Embryonic facial prominence (tissue), 1 donor: ENCODE results near the gene KRT71.

Experiments used
- DNase-seq: peaks from one replicate; pipeline ENCODE4 v3.0.0-alpha.2; 2016; ENCODE audit errors: extremely low spot score

The KRT71 gene

GRCh38 chr12:52575948-52576347, 23.0 kb upstream of the KRT71 start:
- no peak for DNase-seq

- no peak for DNase-seq
These were observed 22.3 kb upstream of the KRT71 start for GRCh38 chr12:52575256-52575655.

- no peak for DNase-seq
These were observed 20.8 kb upstream of the KRT71 start, which contains the start of gene KRT74 for GRCh38 chr12:52573743-52574142. Gene KRT74 (minus strand): TSS chr12:52573843. CDS start chr12:52573777, 66 bp downstream.

DNA sequence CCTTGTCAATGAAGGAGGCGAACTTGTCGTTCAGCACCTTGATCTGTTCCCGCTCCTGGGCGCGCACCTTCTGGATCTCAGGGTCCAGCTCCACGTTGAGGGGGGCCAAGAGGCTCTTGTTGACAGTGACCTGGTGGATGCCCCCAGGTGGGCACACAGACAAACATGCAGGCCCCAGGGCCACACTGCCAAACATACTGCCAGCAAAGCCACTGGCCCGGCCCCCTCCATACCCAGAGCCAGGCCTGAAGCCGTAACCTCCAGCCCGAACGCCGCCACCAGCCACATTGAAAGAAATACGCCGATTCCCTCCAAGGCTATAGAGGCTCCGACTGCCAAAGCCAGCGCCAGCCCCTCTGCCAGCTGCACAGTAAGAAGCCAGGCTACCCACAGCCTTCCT, 20.4 kb upstream of the KRT71 start:
- no peak for DNase-seq

DNA sequence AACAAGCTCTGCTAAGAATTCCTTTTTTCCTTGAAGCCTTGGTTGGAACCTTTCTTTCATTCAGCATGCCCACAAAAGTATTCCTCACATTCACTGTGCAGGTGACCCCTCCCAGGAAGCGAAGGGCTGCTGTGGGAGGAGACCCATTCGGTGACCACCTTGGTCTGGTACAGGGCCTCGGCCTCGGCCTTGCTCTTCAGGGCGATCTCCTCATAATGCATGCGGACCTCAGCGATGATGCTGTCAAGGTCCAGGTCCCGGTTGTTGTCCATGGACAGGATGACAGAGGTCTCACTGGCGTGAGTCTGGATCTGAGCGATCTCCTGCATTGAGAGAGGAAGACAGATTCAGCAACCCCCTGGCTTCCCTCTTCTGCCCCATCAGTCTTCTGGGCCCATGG, 17.6 kb upstream of the KRT71 start:
- DNase-seq, result no peak

DNA sequence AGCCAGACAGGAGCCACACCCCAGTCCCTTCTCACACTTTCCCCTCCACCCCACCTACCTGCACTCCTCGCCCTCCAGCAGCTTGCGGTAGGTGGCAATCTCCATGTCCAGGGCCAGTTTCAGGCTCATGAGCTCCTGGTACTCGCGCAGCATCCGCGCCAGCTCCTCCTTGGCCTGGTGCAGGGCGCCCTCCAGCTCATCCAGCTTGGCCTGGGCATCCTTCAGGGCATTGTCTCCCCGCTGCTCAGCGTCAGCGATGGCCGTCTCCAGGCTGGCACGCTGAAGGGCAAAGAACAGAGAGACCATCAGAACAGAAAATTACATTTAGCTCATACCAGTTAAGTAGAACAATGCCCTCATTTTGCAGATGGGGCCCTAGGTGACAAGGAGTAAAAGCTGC, 15.2 kb upstream of the KRT71 start:
- no peak for DNase-seq

GRCh38 chr12:52566847-52567291, 13.9 kb upstream of the KRT71 start:
- no peak for DNase-seq

- no peak for DNase-seq
These were observed 11.6 kb upstream of the KRT71 start for GRCh38 chr12:52564582-52564981.

DNA sequence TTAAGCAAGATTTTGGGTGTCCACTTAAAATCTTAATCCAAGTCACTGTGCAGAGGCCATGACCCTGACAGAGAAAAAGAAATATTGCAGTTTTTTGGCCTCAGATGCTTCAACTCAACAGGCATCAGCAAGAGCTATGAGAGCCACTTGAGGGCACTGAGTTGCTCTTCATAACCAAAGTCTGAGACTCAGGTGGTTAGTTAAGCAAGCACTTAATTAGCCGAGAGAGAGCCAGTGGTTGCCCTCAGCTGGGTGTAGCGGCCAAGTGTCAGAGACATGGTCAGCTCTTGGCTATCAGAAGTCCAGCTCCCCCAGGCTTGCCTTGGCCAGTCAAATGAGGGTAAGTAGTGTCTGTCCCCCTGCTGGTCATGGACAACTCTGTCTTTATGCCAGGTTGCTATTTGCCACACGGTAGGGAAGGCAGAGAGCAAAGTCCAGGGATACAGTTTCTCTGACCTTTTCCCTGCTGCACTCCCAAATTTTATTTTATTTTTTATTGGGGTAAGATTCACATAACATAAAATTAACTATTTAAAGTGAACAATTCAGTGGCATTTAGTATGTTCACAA, 9.0 kb upstream of the KRT71 start:
- DNase-seq, result no peak

- no peak for DNase-seq
These were observed 7.0 kb upstream of the KRT71 start for GRCh38 chr12:52559979-52560378.

DNA sequence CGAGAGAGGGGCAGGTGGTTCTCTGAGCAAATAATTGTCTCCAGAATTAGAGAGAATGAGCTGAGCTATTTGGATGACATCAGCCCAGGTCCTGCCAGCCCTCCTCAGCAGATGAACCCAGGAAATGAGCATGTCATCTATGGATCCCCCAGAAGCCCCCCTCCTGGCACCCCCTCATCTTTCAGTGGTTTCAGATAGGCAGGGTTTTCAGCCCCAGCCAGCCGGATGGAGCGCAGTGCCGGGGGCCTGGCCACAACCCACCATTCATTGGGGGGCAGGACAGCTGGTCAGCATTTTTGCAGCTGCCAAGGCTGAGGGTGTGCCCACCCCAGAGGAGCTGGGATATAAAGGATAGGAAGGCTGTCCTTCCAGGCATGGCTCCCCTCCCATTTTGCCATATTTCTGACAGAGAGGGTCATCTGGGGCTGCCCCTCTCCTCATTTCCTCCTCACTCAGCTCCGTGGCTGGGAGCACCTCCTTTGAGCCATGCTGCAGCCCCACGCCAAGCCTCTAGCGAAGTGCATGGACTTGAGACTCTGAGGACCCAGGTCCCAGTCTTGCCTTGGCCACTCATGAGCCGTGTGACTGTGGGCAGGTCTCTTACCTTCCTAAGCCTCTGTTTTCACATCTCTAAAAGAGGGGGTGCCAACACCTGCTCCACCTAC, 6.0 kb upstream of the KRT71 start:
- DNase-seq, result no peak

- DNase-seq, result no peak
These were observed 4.5 kb upstream of the KRT71 start for GRCh38 chr12:52557476-52557875.

GRCh38 chr12:52555577-52555976, 2.6 kb upstream of the KRT71 start:
- DNase-seq, result no peak

- no peak for DNase-seq
These were observed 890 bp downstream of the KRT71 start for GRCh38 chr12:52552055-52552454.

DNA sequence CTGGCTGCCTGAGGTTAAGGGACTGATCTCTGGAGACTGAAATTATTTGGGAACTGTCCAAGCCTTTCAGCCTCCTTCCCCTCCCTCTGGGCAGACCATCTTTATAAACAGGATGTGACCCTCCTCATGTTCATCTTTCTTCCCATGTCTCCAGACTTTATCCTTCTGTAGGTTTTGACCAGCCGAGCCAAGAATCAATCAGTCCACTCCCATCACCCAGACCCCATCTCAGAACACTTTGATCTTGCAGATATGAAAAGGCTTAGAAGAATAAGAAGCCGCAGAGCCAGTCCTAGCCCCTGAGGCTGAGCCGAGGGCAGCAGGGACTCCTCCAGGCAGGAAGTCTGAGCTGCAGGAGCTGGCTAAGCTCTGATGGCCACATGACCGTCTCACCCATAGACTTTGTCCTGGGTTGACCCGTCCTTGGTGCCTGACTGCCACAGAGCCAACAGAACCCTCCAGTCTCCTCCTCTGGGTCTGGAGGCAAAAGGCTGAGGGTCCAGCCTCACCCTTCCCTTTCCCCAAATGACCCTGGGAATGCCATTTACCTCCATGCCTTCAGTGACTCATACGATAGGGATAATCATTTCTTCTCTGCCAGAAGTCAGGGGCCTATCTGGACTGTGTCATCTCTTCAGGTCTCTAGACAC, 1.6 kb downstream of the KRT71 start:
- no peak for DNase-seq

DNA sequence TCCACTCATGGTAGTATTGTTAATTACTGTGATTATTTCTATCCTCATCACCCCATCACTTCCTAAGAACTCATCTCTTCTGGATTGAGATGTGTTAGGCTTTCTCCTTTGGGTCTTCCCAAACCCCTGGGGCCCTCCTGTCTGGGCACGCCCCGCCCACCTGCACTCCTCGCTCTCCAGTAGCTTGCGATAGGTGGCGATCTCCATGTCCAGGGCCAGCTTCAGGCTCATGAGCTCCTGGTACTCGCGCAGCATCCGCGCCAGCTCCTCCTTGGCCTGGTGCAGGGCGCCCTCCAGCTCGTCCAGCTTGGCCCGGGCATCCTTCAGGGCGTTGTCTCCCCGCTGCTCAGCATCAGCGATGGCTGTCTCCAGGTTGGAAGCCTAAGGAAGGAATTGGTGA, 6.8 kb downstream of the KRT71 start:
- DNase-seq, result no peak

DNA sequence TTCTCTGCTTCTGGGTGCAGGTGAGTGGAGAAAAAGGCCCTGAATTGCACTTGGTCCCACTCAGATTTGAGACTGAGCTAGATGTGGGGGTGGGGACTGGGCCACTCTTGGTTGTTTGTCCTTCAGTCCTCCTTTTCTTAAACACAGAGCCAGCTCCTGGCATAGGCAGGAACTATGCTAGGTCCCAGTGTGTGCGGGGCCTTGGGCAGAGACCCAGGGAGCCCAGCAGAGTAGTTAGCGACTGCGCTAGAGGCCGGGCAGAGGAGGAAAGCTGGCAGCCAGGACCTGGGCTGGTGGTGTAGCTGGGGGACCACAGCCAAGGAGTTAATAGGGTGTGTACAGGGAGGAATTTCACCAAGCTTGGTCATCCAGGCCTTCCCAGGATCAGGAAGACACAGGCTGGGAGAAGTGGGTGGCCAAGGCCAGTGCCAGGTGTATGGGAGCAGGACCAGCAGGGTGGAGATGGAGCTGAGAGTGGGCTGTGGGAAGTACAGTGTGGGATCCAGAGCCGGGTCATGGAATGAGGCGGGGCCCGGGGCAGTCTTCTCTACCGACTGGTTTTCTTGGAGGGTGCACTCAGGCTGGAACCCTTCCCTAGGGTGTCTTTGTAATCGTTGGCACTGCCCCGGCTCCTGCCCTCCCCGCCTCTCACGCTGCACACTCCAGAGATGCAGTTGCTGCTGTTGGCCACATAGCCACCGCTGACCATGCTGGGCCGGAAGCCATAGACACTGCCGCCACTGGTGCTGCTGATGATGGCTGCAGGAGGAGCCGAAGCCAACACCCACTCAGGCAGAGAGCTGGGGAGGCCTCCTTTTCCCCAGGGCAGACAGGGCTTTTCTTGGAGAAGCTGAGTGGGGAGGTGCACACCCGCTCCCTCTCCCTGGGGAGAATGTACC, 8.7 kb downstream of the KRT71 start:
- DNase-seq, result no peak

DNA sequence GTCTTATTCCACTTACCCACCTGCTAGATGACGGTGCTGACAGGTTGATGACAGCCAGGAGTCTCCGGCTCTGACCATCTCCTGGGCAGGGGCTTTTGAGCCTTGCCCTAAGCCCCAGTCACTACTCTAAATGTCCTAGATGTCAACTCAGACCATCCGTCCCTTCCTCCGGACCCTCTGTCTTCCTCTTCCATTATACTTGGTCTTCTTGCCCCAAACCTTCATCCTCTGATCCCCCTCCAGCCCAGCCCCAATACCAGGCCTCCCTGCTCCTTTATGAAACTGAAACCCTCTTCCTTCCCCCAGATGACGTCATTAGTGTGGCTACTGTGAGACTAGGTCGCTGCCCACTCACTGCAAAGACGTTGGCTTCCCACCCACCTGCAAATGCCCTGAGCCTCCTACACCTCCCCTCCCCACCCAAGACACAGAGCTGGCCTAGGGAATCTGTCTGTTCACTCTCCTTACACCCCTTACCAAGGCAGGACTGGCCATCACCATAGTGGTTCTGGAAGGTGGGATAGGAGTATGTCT, 10.1 kb downstream of the KRT71 start:
- DNase-seq, result no peak

DNA sequence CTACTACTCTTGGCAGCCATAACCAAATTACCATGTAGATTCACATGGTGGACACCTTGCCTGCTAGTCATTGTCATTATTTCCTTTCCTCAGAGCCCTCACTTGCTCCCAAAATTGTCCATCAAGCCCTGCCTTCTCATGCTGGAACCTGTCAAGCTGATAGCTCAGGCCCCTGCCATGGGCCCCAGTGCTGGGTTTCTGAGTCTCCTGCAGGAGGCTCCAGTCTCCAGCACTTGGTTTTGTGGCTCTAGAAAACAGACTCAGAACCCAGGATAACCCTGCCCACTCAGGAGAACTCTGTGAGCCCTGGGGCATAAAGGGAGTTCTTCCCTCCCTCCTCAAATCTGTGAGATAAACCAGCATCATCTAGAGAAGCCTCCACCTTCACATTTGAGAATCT, 10.8 kb downstream of the KRT71 start:
- DNase-seq, result no peak

GRCh38 chr12:52541709-52542108, 11.2 kb downstream of the KRT71 start:
- no peak for DNase-seq

DNA sequence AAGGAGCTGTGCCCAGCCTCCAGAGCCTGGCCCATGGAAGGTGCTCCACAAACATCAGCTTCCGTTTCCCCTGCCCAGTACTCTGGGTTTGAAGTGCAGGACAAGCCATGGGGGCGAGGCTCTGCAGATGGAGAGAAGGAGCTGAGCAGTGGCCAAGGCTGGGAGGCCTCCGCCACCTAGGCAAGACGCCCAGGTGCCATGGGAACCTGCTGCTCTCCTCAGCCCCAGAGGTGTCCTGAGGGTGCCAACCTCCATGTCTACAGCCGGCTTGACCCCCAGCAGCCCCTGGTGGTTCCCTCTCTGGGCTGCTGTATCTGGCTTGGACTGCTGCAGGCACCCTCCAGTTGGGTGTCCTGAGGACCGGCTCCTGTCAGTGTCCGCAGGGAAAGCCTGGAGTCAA, 12.4 kb downstream of the KRT71 start:
- no peak for DNase-seq

- DNase-seq, result no peak
These were observed 13.1 kb downstream of the KRT71 start for GRCh38 chr12:52539821-52540173.
